K562 (cell line): ENCODE results near the gene NRM. TPM values are rescaled to one million over a fixed set of nuclear protein-coding genes. Genes with fewer than 3 reads are reported as not detected.

Experiments used
- AFF1 ChIP-seq, 2 experiments: fragments of 450-650 bp; IDR thresholded peaks; 2 replicates each; pipeline ENCODE4 v1.6.1; 2018; ENCODE audit warnings: mild to moderate bottlenecking in 2 of 2, low read depth in 1 of 2; ENCODE audit not compliant: partially characterized antibody in 2 of 2
- CAMTA2 ChIP-seq: fragments of 250-450 bp; sonication (Bioruptor Pico); conservative IDR thresholded peaks from 2 replicates; pipeline ENCODE4 v1.5.1; 2022
- CGGBP1 ChIP-seq: fragments of 250-450 bp; sonication (Bioruptor Pico); IDR thresholded peaks from 2 replicates; pipeline ENCODE4 v1.9.0; 2021; ENCODE audit warnings: mild to moderate bottlenecking
- CUX1 ChIP-seq: fragments of 200-800 bp; sonication (Bioruptor generic); IDR thresholded peaks from 2 replicates; pipeline ENCODE4 v1.6.1; 2016; ENCODE audit warnings: missing genetic modification characterization, missing compliant biosample characterization
- EGR1 ChIP-seq: fragments of 450-650 bp; conservative IDR thresholded peaks from 2 replicates; pipeline ENCODE4 v1.6.1; 2017; ENCODE audit warnings: mild to moderate bottlenecking
- HNRNPH1 ChIP-seq: fragments of 200-400 bp; formaldehyde crosslinking; optimal IDR thresholded peaks from 2 replicates; pipeline ENCODE3; 2017; ENCODE audit warnings: low read depth, mild to moderate bottlenecking, low read length, moderate library complexity
- NBN ChIP-seq: fragments of 450-650 bp; IDR thresholded peaks from 2 replicates; pipeline ENCODE4 v1.6.1; 2016; ENCODE audit warnings: low read depth, mild to moderate bottlenecking
- RERE ChIP-seq: sonication (generic); formaldehyde crosslinking; IDR thresholded peaks from 2 replicates; pipeline ENCODE4 v1.8.0; 2023; ENCODE audit warnings: missing genetic modification reagents, mild to moderate bottlenecking, borderline replicate concordance
- SRF ChIP-seq, 2 experiments: fragments of 250-450, 450-650 bp in 1 of 2; sonication (Bioruptor Pico) in 1 of 2; sonication (generic) in 1 of 2; formaldehyde crosslinking; IDR thresholded peaks; 2 replicates each; pipeline versions ENCODE4 v1.5.0 to v1.5.1; 2020 to 2022; ENCODE audit warnings: mild to moderate bottlenecking in 1 of 2, missing genetic modification reagents in 1 of 2
- TRIM24 ChIP-seq, 2 experiments: fragments of 450-650 bp; IDR thresholded peaks; 2 replicates each; pipeline ENCODE4 v1.6.1; 2016
- ZNF239 ChIP-seq: fragments of 250-450 bp; sonication (Bioruptor Pico); IDR thresholded peaks from 2 replicates; pipeline ENCODE4 v1.4.0; 2020; ENCODE audit warnings: mild to moderate bottlenecking
- ZSCAN29 ChIP-seq: fragments of 450-650 bp; IDR thresholded peaks from 2 replicates; pipeline ENCODE4 v1.6.1; 2017
- polyA plus RNA-seq, 8 experiments: library from polyadenylated mRNA; depleted of rRNA in 4 of 8; stranded (reverse) in 5 of 8; unstranded in 3 of 8; fragments of >200 nt; fragmentation: Nextera tagmentation in 2 of 8; fragmentation: Illumina TruSeq in 1 of 8; extraction: Ambion mirVana in 2 of 8; extraction: Trizol in 1 of 8; gene quantifications; 2 replicates each; pipeline versions ENCODE4 v1.2.1 to v1.2.3, GENCODE V29; 2011 to 2014; ENCODE audit warnings: inconsistent platforms in 1 of 8, missing spikeins in 1 of 8
- total RNA-seq, 7 experiments: library from RNA; depleted of rRNA in 6 of 7; stranded (reverse); fragments of >200 nt in 6 of 7; fragmentation: Illumina TruSeq in 2 of 7; extraction: Trizol in 2 of 7; gene quantifications; 2 replicates each; pipeline versions ENCODE4 v1.2.1 to v1.2.3, GENCODE V29; 2011 to 2021; ENCODE audit warnings: low replicate concordance in 1 of 7

NRM gene
- total and polyA plus RNA-seq, 9 of the 15 experiments (the other 6 are each of a cell fraction or from before 2014, with no cell fraction given) = 9.7 to 58.2 (median 18.1) TPM

GRCh38 chr6:30687659-30688431 is 2.9 kb downstream of the NRM start (continued):
- TF ChIP-seq AFF1 (IDR thresholded peaks at IDR 0.05; ENCODE audit: low read depth in 1 of 2, partially characterized antibody in 2 of 2) (no peak), EGR1 (peak; percentile 88), CGGBP1 (no peak), CUX1 (CRISPR knock-in tag) (no peak), HNRNPH1 (no peak), ZSCAN29 (no peak), CAMTA2 (no peak), TRIM24 (IDR thresholded peaks at IDR 0.05) (no peak), ZNF239 (CRISPR knock-in tag) (no peak), SRF (CRISPR knock-in tag; IDR thresholded peaks at IDR 0.05) (no peak), RERE (CRISPR knock-in tag) (no peak), NBN (no peak)
